HEK293 (cell line): ENCODE data around the gene TAMALIN.
A peak's percentile ranks its signal among the peaks of the same experiment; 100 is the strongest.

Experiments
- CTCF ChIA-PET: fragments of 350-600 bp; formaldehyde crosslinking; extraction: SDS; loops from one replicate; lab custom pipeline; 2021; ENCODE audit warnings: antibody characterized with exemption; lab: Yijun Ruan, JAX
- POLR2A ChIA-PET: fragments of 300-600 bp; formaldehyde crosslinking; extraction: SDS; loops from one replicate; lab custom pipeline; 2020; ENCODE audit warnings: antibody characterized with exemption, inconsistent platforms; lab: Yijun Ruan, JAX
- H3K27ac ChIP-seq: fragments of 200-500 bp; sonication (Bioruptor generic); 2 replicates; pipeline ENCODE4 v1.5.1; 2014; ENCODE audit warnings: low read depth, low read length, control low read depth, inconsistent platforms; ENCODE audit errors: extremely low read depth
- H3K36me3 ChIP-seq, 2 experiments: fragments of 200-500 bp in 1 of 2; sonication (Bioruptor generic) in 1 of 2; 1 replicate in 1 of 2; 2 replicates in 1 of 2; pipeline ENCODE4 v1.5.1; 2014 to 2017; ENCODE audit warnings: inconsistent platforms in 2 of 2, low read length in 2 of 2; ENCODE audit not compliant: control insufficient read depth in 2 of 2, insufficient read depth in 1 of 2
- H3K4me1 ChIP-seq: fragments of 200-500 bp; sonication (Bioruptor generic); 2 replicates; pipeline ENCODE4 v1.5.1; 2014; ENCODE audit warnings: mild to moderate bottlenecking, low read length, inconsistent platforms; ENCODE audit not compliant: control insufficient read depth, insufficient read depth
- H3K4me3 ChIP-seq: 2 replicates; pipeline ENCODE4 v1.5.1; 2011; ENCODE audit warnings: low read depth, mild to moderate bottlenecking, control low read depth, low read length, moderate library complexity
- H3K9me3 ChIP-seq: fragments of 200-500 bp; sonication (Bioruptor generic); 2 replicates; pipeline ENCODE4 v1.5.1; 2014; ENCODE audit warnings: low read depth, low read length, inconsistent platforms; ENCODE audit not compliant: control insufficient read depth, insufficient read depth
- BCL6B ChIP-seq: fragments of 450-650 bp; formaldehyde crosslinking; IDR thresholded peaks from 2 replicates; pipeline ENCODE4 v1.5.1; 2017; ENCODE audit warnings: missing biosample characterization, missing genetic modification characterization
- MEIS1 ChIP-seq: sonication (generic); formaldehyde crosslinking; IDR thresholded peaks from 2 replicates; pipeline ENCODE4 v1.8.1; 2022; ENCODE audit warnings: missing genetic modification reagents, mild to moderate bottlenecking, borderline replicate concordance
- SP7 ChIP-seq: fragments of 450-650 bp; formaldehyde crosslinking; IDR thresholded peaks from 2 replicates; pipeline ENCODE4 v1.5.1; 2016; ENCODE audit warnings: missing biosample characterization, missing genetic modification characterization
- ZNF223 ChIP-seq: fragments of 450-650 bp; formaldehyde crosslinking; IDR thresholded peaks from 2 replicates; pipeline ENCODE4 v1.5.1; 2016; ENCODE audit warnings: missing biosample characterization, missing genetic modification characterization
- ZNF335 ChIP-seq: fragments of 450-650 bp; formaldehyde crosslinking; conservative IDR thresholded peaks from 2 replicates; pipeline ENCODE4 v1.5.1; 2016; ENCODE audit warnings: missing biosample characterization, missing genetic modification characterization
- ZNF366 ChIP-seq: fragments of 450-650 bp; formaldehyde crosslinking; conservative IDR thresholded peaks from 2 replicates; pipeline ENCODE4 v1.5.1; 2016; ENCODE audit warnings: missing biosample characterization, missing genetic modification characterization
- ZNF416 ChIP-seq: fragments of 450-650 bp; formaldehyde crosslinking; IDR thresholded peaks from 2 replicates; pipeline ENCODE4 v1.5.1; 2016; ENCODE audit warnings: missing biosample characterization, missing genetic modification characterization
- ZNF501 ChIP-seq: fragments of 450-650 bp; formaldehyde crosslinking; IDR thresholded peaks from 2 replicates; pipeline ENCODE4 v1.5.1; 2016; ENCODE audit warnings: missing biosample characterization, missing genetic modification characterization
- ZNF514 ChIP-seq: fragments of 450-650 bp; formaldehyde crosslinking; IDR thresholded peaks from 2 replicates; pipeline ENCODE4 v1.5.1; 2016; ENCODE audit warnings: missing biosample characterization, missing genetic modification characterization
- ZNF544 ChIP-seq: fragments of 450-650 bp; formaldehyde crosslinking; IDR thresholded peaks from 2 replicates; pipeline ENCODE4 v1.5.0; 2017; ENCODE audit warnings: missing biosample characterization, missing genetic modification characterization
- ZNF600 ChIP-seq: fragments of 450-650 bp; formaldehyde crosslinking; IDR thresholded peaks from 2 replicates; pipeline ENCODE4 v1.5.1; 2016; ENCODE audit warnings: missing biosample characterization, missing genetic modification characterization
- ZNF629 ChIP-seq: fragments of 450-650 bp; formaldehyde crosslinking; IDR thresholded peaks from 2 replicates; pipeline ENCODE4 v1.5.1; 2017; ENCODE audit warnings: missing biosample characterization, missing genetic modification characterization
- ZNF701 ChIP-seq: fragments of 450-650 bp; formaldehyde crosslinking; IDR thresholded peaks from 2 replicates; pipeline ENCODE4 v1.5.1; 2016; ENCODE audit warnings: missing biosample characterization, missing genetic modification characterization
- TF ChIP-seq, protein P1 (sequence below): fragments of 450-650 bp; formaldehyde crosslinking; IDR thresholded peaks from 2 replicates; pipeline ENCODE4; 2016; ENCODE audit warnings: missing biosample characterization, missing genetic modification characterization
- TF ChIP-seq, protein P2 (sequence below): fragments of 450-650 bp; formaldehyde crosslinking; IDR thresholded peaks from 2 replicates; pipeline ENCODE4 v1.5.1; 2016; ENCODE audit warnings: missing biosample characterization, missing genetic modification characterization

Gene TAMALIN

DNA sequence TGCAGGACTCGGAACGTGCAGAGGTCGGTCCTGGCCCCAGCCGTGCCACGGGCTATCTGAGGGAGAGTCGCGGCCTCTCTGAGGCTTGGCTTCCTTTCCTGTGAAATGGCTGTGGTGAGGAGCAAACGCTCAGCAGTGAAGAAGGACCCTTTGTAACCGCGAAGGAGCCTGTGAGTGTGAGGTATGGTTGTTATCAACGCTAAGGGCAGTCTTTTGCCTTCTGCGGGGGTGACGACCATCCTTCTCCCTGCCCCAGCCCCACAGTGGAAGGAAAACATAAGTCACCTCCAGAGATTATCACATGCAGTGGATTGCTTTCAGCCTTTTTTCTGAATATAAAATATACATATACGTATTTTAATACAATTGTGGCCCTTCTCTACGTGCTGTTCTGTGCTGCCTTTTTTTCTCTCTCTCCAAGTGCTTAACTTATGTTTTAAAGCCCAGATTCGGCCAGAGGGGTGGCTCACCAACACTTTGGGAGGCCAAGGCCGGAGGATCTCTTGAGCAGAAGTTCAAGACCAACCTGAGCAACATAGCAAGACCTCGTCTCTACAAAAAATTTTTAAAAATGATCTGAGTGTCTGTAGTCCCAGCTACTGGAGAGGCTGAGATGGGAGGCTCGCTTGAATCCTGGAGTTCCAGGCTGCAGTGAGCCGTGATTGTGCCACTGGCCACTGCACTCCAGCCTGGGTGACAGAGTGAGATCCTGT, 17.4 kb downstream of the TAMALIN start:
- peaks cover 2% of the 10 kb centered on the region for H3K4me1 ChIP-seq
- POLR2A ChIA-PET: interaction anchor here (0.9 to 2.6 kb wide), 2 partner anchors 20 to 21 kb away, joined by 4 to 11 read pairs; no protein-coding TSS in a partner anchor
- peak overlapping the region; percentile 48 for H3K4me3 ChIP-seq
- no peaks in the 10 kb centered on the region for H3K9me3 ChIP-seq
- no peaks in the 10 kb centered on the region for H3K36me3 ChIP-seq
- no peak overlapping the region for H3K27ac ChIP-seq
- CTCF ChIA-PET: interaction anchor here (0.5 to 16.1 kb wide), 33 partner anchors 8 to 683 kb away, joined by 3 to 794 read pairs (median 8); partner anchors contain the start of genes ATG101, SMIM41 and TAMALIN
- 0 out of 2 replicates have a peak, but pooled peaks have one; percentile 56 for TF ChIP-seq ZNF223
- TF ChIP-seq ZNF335 (tag by site-specific recombination): peak; percentile 82
- TF ChIP-seq, protein P1, sequence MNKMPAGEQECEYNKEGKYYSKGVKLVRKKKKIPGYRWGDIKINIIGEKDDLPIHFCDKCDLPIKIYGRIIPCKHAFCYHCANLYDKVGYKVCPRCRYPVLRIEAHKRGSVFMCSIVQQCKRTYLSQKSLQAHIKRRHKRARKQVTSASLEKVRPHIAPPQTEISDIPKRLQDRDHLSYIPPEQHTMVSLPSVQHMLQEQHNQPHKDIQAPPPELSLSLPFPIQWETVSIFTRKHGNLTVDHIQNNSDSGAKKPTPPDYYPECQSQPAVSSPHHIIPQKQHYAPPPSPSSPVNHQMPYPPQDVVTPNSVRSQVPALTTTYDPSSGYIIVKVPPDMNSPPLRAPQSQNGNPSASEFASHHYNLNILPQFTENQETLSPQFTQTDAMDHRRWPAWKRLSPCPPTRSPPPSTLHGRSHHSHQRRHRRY (tag by site-specific recombination): no peak
- TF ChIP-seq BCL6B (tag by site-specific recombination): no peak
- TF ChIP-seq ZNF501: peak; percentile 3; the same call in 1 of the 2 replicates

- TF ChIP-seq ZNF600: no peak
- TF ChIP-seq MEIS1 (CRISPR knock-in tag): no peak
- TF ChIP-seq, protein P2, sequence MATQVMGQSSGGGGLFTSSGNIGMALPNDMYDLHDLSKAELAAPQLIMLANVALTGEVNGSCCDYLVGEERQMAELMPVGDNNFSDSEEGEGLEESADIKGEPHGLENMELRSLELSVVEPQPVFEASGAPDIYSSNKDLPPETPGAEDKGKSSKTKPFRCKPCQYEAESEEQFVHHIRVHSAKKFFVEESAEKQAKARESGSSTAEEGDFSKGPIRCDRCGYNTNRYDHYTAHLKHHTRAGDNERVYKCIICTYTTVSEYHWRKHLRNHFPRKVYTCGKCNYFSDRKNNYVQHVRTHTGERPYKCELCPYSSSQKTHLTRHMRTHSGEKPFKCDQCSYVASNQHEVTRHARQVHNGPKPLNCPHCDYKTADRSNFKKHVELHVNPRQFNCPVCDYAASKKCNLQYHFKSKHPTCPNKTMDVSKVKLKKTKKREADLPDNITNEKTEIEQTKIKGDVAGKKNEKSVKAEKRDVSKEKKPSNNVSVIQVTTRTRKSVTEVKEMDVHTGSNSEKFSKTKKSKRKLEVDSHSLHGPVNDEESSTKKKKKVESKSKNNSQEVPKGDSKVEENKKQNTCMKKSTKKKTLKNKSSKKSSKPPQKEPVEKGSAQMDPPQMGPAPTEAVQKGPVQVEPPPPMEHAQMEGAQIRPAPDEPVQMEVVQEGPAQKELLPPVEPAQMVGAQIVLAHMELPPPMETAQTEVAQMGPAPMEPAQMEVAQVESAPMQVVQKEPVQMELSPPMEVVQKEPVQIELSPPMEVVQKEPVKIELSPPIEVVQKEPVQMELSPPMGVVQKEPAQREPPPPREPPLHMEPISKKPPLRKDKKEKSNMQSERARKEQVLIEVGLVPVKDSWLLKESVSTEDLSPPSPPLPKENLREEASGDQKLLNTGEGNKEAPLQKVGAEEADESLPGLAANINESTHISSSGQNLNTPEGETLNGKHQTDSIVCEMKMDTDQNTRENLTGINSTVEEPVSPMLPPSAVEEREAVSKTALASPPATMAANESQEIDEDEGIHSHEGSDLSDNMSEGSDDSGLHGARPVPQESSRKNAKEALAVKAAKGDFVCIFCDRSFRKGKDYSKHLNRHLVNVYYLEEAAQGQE: no peak
- TF ChIP-seq ZNF514 (tag by site-specific recombination): no peak
- no peak for TF ChIP-seq ZNF544 (tag by site-specific recombination)
- no peak for TF ChIP-seq ZNF701 (tag by site-specific recombination)
- CTCF ChIA-PET: interaction anchor here (0.5 to 16.1 kb wide), 59 partner anchors 7 to 1782 kb away, joined by 3 to 794 read pairs (median 6); partner anchors contain the start of genes ATG101, NR4A1, SMIM41 and TAMALIN
- H3K4me1 ChIP-seq: peaks cover 4% of the 10 kb centered on the region; the same call in 1 of the 2 replicates
- H3K4me3 ChIP-seq: no peak overlapping the region
- POLR2A ChIA-PET: interaction anchor here (0.6 to 3.1 kb wide), 9 partner anchors 14 to 130 kb away, joined by 3 to 24 read pairs (median 5); partner anchors contain the start of genes ATG101, NR4A1 and TAMALIN
- no peaks in the 10 kb centered on the region for H3K36me3 ChIP-seq
- no peak overlapping the region for H3K27ac ChIP-seq
- no peaks in the 10 kb centered on the region for H3K9me3 ChIP-seq
These were observed 18.1 kb downstream of the TAMALIN start for GRCh38 chr12:52024845-52025230.

GRCh38 chr12:52026263-52026662, 19.5 kb downstream of the TAMALIN start:
- TF ChIP-seq ZNF416 (tag by site-specific recombination) (no peak), SP7 (tag by site-specific recombination) (peak; percentile 94), ZNF366 (peak; percentile 18; the same call in 1 of the 2 replicates), ZNF629 (tag by site-specific recombination) (peak; percentile 14; the same call in 1 of the 2 replicates)
- ChIA-PET CTCF (interaction anchor here (0.6 to 16.1 kb wide), 38 partner anchors 8 to 1593 kb away, joined by 3 to 794 read pairs (median 9); partner anchors contain the start of genes ATG101, NR4A1, SMIM41 and TAMALIN), POLR2A (interaction anchor here (1.4 to 3.1 kb wide), 4 partner anchors 20 to 56 kb away, joined by 4 to 24 read pairs (median 10); partner anchors contain the start of genes ATG101, NR4A1 and TAMALIN)
- no peak overlapping the region for H3K4me3 ChIP-seq
- no peaks in the 10 kb centered on the region for H3K36me3 ChIP-seq
- peaks cover 7% of the 10 kb centered on the region; the same call in 1 of the 2 replicates for H3K4me1 ChIP-seq
- H3K9me3 ChIP-seq: no peaks in the 10 kb centered on the region
- no peak overlapping the region for H3K27ac ChIP-seq
